PC-3 (cell line): ENCODE data around the gene DLG1.

Experiments
- CTCF ChIP-seq: fragments of 300-600 bp; sonication (generic); conservative IDR thresholded peaks from 2 replicates; pipeline ENCODE4 v1.5.1; 2017; ENCODE audit warnings: antibody characterized with exemption, low read depth, mild to moderate bottlenecking, low read length
- EZH2 ChIP-seq: fragments of 300-600 bp; sonication (generic); IDR thresholded peaks from one replicate; pipeline ENCODE4 v1.6.1; 2017; ENCODE audit warnings: antibody characterized with exemption, mild to moderate bottlenecking, low read length; ENCODE audit not compliant: unreplicated experiment
- EZH2phosphoT487 ChIP-seq: fragments of 300-600 bp; sonication (generic); IDR thresholded peaks from 2 replicates; pipeline ENCODE4 v1.6.1; 2018; ENCODE audit warnings: mild to moderate bottlenecking, antibody characterized with exemption, low read length, borderline replicate concordance

- TF ChIP-seq CTCF (no peak), EZH2 (no peak), EZH2phosphoT487 (no peak)
Measured at GRCh38 chr3:197329382-197329781, 31.0 kb upstream of the DLG1 start.
